NCI-H2227 (cell line): ENCODE results near the gene RUNX1.

Source experiments
- DNase-seq: peaks from one replicate; lab custom pipeline; 2025; ENCODE audit not compliant: unreplicated experiment; lab: John Stamatoyannopoulos, UW

Gene RUNX1

GRCh38 chr21:34864370-34865149, 184.5 kb downstream of the RUNX1 start:
- DNase-seq = no peak

- DNase-seq = no peak
These were observed 186.2 kb downstream of the RUNX1 start for GRCh38 chr21:34862951-34863350.

GRCh38 chr21:34861258-34861657, 187.8 kb downstream of the RUNX1 start:
- no peak for DNase-seq

GRCh38 chr21:34859976-34860653, 189.0 kb downstream of the RUNX1 start:
- DNase-seq = no peak

- no peak for DNase-seq
These were observed 190.5 kb downstream of the RUNX1 start for GRCh38 chr21:34858559-34858958.

- DNase-seq = no peak
These were observed 191.2 kb downstream of the RUNX1 start for GRCh38 chr21:34857874-34858273.

GRCh38 chr21:34857122-34857713, 191.9 kb downstream of the RUNX1 start:
- no peak for DNase-seq

- DNase-seq = no peak
These were observed 196.7 kb downstream of the RUNX1 start for GRCh38 chr21:34852448-34852847.

GRCh38 chr21:34850166-34850690, 198.9 kb downstream of the RUNX1 start:
- DNase-seq = no peak

GRCh38 chr21:34846601-34847112, 202.4 kb downstream of the RUNX1 start:
- no peak for DNase-seq

- DNase-seq = no peak
These were observed 203.3 kb downstream of the RUNX1 start for GRCh38 chr21:34845521-34846451.

- no peak for DNase-seq
These were observed 204.2 kb downstream of the RUNX1 start for GRCh38 chr21:34844924-34845238.

- no peak for DNase-seq
These were observed 204.8 kb downstream of the RUNX1 start for GRCh38 chr21:34844013-34844923.

- DNase-seq = no peak
These were observed 205.5 kb downstream of the RUNX1 start for GRCh38 chr21:34843562-34843961.

GRCh38 chr21:34841154-34841553, 207.9 kb downstream of the RUNX1 start:
- DNase-seq = no peak

GRCh38 chr21:34840693-34841092, 208.4 kb downstream of the RUNX1 start:
- DNase-seq = no peak

GRCh38 chr21:34838956-34839820, 209.9 kb downstream of the RUNX1 start:
- no peak for DNase-seq

- no peak for DNase-seq
These were observed 212.1 kb downstream of the RUNX1 start for GRCh38 chr21:34836933-34837505.
